SK-N-MC (cell line): ENCODE measurements around the gene UBQLN3.

ENCODE experiments used
- EZH2 ChIP-seq: fragments of 200-600 bp; sonication (generic); IDR thresholded peaks from one replicate; pipeline ENCODE4 v1.6.1; 2017; ENCODE audit warnings: antibody characterized with exemption
- POLR2AphosphoS5 ChIP-seq: IDR thresholded peaks from 2 replicates; pipeline ENCODE4 v1.6.1; 2012; ENCODE audit warnings: mild to moderate bottlenecking, low read depth, low read length, borderline replicate concordance

DNA sequence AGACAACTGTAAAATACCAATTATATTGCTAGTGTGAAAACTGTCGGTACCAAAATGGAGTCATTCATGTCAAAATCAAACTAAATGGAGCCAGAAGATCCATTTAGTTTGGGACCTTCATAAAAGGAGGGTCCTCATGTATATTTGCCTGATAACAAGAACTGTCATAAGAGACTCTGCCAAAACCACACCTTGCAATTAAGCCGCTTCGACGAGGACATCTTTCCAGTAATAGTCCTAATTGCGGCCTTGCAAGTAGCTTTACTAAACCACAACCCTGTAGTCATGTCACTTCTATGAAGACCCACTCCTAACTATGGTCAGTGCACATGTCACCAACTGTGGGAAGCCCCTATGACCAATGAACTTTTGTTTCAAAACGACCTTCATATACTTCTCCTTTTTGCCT, 9.4 kb downstream of the UBQLN3 start:
- TF ChIP-seq EZH2 (no peak), POLR2AphosphoS5 (no peak)
